ENCODE data around the gene INHBE. TPM values are rescaled to one million over a fixed set of nuclear protein-coding genes. Genes with fewer than 3 reads are reported as not detected.

INHBE gene
- total RNA-seq, 2 experiments from 2014 or later, result not detected

DNA sequence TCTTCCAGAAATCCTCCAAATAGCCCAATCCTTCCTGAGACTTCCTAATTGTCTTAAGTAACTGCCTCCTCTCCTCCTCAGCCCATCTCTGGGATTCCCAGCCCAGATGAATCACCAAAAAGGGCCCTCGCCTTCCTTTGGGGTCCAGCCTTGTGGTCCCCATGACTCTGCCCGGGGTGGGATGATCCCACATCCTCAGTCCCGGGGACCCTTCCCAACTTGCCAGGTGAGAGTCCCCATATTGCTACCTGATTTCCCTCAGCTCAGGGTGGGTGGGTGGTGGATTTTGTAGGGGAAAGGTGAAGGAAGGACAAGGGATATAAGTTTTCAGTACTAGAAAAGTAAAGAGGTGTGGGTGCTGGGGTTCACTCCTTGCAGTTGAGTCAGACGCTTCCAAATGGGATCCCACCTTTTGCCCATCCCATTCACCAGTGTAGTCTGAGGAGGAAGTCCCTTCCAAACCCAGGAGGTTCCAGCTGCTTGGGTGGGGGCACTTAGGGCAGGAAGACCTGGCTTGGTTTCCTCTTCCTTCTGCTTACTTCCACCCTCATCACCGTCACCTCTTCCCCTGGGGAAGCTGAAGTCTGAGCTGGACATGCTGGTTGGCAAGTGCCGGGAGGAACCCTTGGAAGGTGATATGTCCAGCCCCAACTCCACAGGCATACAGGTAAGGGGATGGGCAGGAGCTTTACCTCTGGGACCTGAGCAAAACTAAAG, 10.1 kb downstream of the INHBE start:
- H3K9me3 Mint-ChIP-seq, result no peaks in the 10 kb centered on the region
- H3K27ac ChIP-seq (ENCODE audit: low read depth in 1 of 2, low read length in 2 of 2), result no peak overlapping the region
- intact Hi-C loops (cut with DNase I, micrococcal nuclease), result loop anchor here in 1 of 2 experiments (2.0 kb wide), 1 partner anchor 62 kb away; no protein-coding TSS in a partner anchor
- peaks cover 46% of the 10 kb centered on the region for H3K4me1 Mint-ChIP-seq (ENCODE audit: low read depth)
- ChIA-PET POLR2A (interaction anchor here (1.0 to 1.9 kb wide), 3 partner anchors 13 to 22 kb away, joined by 4 to 9 read pairs (median 7); partner anchors contain the start of genes ARHGAP9 and MARS1), CTCF (interaction anchor here (1.0 to 1.1 kb wide), 2 partner anchors 9 to 17 kb away, joined by 3 read pairs; no protein-coding TSS in a partner anchor)
- no peak overlapping the region for H3K4me3 ChIP-seq (ENCODE audit: low read length)
- no peak for ATAC-seq (ENCODE audit: poor library complexity)
- TF ChIP-seq, protein P1, sequence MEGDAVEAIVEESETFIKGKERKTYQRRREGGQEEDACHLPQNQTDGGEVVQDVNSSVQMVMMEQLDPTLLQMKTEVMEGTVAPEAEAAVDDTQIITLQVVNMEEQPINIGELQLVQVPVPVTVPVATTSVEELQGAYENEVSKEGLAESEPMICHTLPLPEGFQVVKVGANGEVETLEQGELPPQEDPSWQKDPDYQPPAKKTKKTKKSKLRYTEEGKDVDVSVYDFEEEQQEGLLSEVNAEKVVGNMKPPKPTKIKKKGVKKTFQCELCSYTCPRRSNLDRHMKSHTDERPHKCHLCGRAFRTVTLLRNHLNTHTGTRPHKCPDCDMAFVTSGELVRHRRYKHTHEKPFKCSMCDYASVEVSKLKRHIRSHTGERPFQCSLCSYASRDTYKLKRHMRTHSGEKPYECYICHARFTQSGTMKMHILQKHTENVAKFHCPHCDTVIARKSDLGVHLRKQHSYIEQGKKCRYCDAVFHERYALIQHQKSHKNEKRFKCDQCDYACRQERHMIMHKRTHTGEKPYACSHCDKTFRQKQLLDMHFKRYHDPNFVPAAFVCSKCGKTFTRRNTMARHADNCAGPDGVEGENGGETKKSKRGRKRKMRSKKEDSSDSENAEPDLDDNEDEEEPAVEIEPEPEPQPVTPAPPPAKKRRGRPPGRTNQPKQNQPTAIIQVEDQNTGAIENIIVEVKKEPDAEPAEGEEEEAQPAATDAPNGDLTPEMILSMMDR (IDR thresholded peaks at IDR 0.05), result no peak
- peaks cover 20% of the 10 kb centered on the region for H3K36me3 ChIP-seq (ENCODE audit: insufficient read depth, low read length)
- H3K27me3 ChIP-seq (ENCODE audit: control insufficient read depth in 1 of 2, insufficient read depth in 2 of 2, low read length in 2 of 2), result peaks cover 9 to 14% of the 10 kb centered on the region in 2 experiments
- H3K4me3 Mint-ChIP-seq, result no peak overlapping the region
- peaks cover 27% of the 10 kb centered on the region for H3K36me3 Mint-ChIP-seq (ENCODE audit: low read depth)
- no peak for DNase-seq
- peak overlapping the region; percentile 63 for H3K27ac Mint-ChIP-seq
- H3K27me3 Mint-ChIP-seq, result peaks cover 18% of the 10 kb centered on the region
- H3K9me3 ChIP-seq (ENCODE audit: control insufficient read depth in 1 of 2, insufficient read depth in 1 of 2, low read length in 2 of 2), result no peaks in the 10 kb centered on the region
- peaks cover 32% of the 10 kb centered on the region for H3K4me1 ChIP-seq (ENCODE audit: insufficient read depth, low read length)

DNA sequence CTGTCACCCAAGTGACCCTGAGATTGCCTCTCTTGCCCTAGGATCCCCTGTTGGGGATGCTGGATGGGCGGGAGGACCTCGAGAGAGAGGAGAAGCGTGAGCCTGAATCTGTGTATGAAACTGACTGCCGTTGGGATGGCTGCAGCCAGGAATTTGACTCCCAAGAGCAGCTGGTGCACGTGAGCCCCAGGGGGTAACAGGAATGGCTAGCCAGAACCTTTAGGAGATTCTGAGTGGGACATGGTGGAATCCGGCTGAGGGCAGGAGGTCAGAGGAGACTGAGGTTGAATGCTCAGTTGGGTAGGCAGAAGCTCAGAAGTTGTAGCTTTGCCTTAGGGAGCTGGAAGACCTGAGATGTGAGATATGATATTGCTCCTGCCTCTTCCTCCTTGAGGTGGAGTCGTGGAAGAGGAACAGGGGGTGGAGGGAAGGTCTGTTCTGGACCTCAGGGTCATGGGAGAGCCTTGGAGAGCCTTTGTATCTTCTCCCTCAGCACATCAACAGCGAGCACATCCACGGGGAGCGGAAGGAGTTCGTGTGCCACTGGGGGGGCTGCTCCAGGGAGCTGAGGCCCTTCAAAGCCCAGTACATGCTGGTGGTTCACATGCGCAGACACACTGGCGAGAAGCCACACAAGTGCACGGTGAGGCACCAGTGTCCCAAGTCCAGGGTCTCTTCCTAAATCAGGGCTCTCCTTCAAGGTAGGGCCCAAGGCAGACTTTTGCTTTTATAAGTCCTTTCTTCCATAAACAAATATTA, 10.8 kb downstream of the INHBE start:
- Mint-ChIP-seq H3K9me3 (no peaks in the 10 kb centered on the region), H3K27me3 (peaks cover 14% of the 10 kb centered on the region), H3K27ac (peak overlapping the region; percentile 63), H3K4me1 (ENCODE audit: low read depth) (peaks cover 41% of the 10 kb centered on the region), H3K4me3 (no peak overlapping the region), H3K36me3 (ENCODE audit: low read depth) (peaks cover 35% of the 10 kb centered on the region)
- intact Hi-C loops (cut with DNase I, micrococcal nuclease), result loop anchor here in 1 of 2 experiments (2.0 kb wide), 1 partner anchor 61 kb away; no protein-coding TSS in a partner anchor
- Histone ChIP-seq H3K27me3 (ENCODE audit: control insufficient read depth in 1 of 2, insufficient read depth in 2 of 2, low read length in 2 of 2) (peaks cover 6 to 11% of the 10 kb centered on the region in 2 experiments), H3K4me3 (ENCODE audit: low read length) (no peak overlapping the region), H3K4me1 (ENCODE audit: insufficient read depth, low read length) (peaks cover 31% of the 10 kb centered on the region), H3K36me3 (ENCODE audit: insufficient read depth, low read length) (peaks cover 27% of the 10 kb centered on the region), H3K9me3 (ENCODE audit: control insufficient read depth in 1 of 2, insufficient read depth in 1 of 2, low read length in 2 of 2) (no peaks in the 10 kb centered on the region), H3K27ac (ENCODE audit: low read depth in 1 of 2, low read length in 2 of 2) (no peak overlapping the region)
- TF ChIP-seq, protein P1 (IDR thresholded peaks at IDR 0.05), result no peak
- CTCF ChIA-PET, result interaction anchor here (1.0 to 1.1 kb wide), 2 partner anchors 10 to 16 kb away, joined by 3 read pairs; no protein-coding TSS in a partner anchor
- ATAC-seq (ENCODE audit: poor library complexity) (no peak), DNase-seq (no peak)
- POLR2A ChIA-PET, result interaction anchor here (1.0 to 1.9 kb wide), 3 partner anchors 12 to 21 kb away, joined by 4 to 9 read pairs (median 7); partner anchors contain the start of genes ARHGAP9 and MARS1

- H3K9me3 ChIP-seq (ENCODE audit: control insufficient read depth in 1 of 2, insufficient read depth in 1 of 2, low read length in 2 of 2), result no peaks in the 10 kb centered on the region
- Mint-ChIP-seq H3K9me3 (no peaks in the 10 kb centered on the region), H3K4me3 (peak overlapping the region; percentile 20), H3K27me3 (peaks cover 5% of the 10 kb centered on the region), H3K36me3 (ENCODE audit: low read depth) (peaks cover 49% of the 10 kb centered on the region), H3K4me1 (ENCODE audit: low read depth) (peaks cover 43% of the 10 kb centered on the region), H3K27ac (no peak overlapping the region)
- H3K27ac ChIP-seq (ENCODE audit: low read depth in 1 of 2, low read length in 2 of 2), result no peak overlapping the region
- CTCF ChIA-PET, result no interaction called here
- H3K36me3 ChIP-seq (ENCODE audit: insufficient read depth, low read length), result peaks cover 41% of the 10 kb centered on the region
- H3K4me3 ChIP-seq (ENCODE audit: low read length), result no peak overlapping the region
- H3K4me1 ChIP-seq (ENCODE audit: insufficient read depth, low read length), result peaks cover 30% of the 10 kb centered on the region
- intact Hi-C loops (cut with DNase I, micrococcal nuclease), result no loop called here
- TF ChIP-seq, protein P1 (IDR thresholded peaks at IDR 0.05), result no peak
- no peak for DNase-seq
- no peaks in the 10 kb centered on the region for H3K27me3 ChIP-seq (ENCODE audit: control insufficient read depth in 1 of 2, insufficient read depth in 2 of 2, low read length in 2 of 2)
- ATAC-seq (ENCODE audit: poor library complexity), result no peak
- POLR2A ChIA-PET, result no interaction called here
These were observed 12.2 kb downstream of the INHBE start for GRCh38 chr12:57467212-57467874.

Data from CD4-positive, alpha-beta T cell (primary cell).